ENCODE data around the gene TBL1XR1. TPM values are rescaled to one million over a fixed set of nuclear protein-coding genes. Genes with fewer than 3 reads are reported as not detected.

Gene TBL1XR1
- total RNA-seq, 3 donors from 2014 or later, result 141 to 161 (median 154) TPM

GRCh38 chr3:177053107-177053506 is 144.2 kb downstream of the TBL1XR1 start:
- ATAC-seq, result no peak

GRCh38 chr3:177051411-177051810 is 145.9 kb downstream of the TBL1XR1 start:
- no peaks in the 10 kb centered on the region for H3K27me3 Mint-ChIP-seq (ENCODE audit: low read depth)
- peaks cover 32% of the 10 kb centered on the region for H3K36me3 Mint-ChIP-seq (ENCODE audit: insufficient read depth)
- no peak for DNase-seq
- ATAC-seq, result no peak
- H3K4me3 Mint-ChIP-seq, result no peak overlapping the region
- H3K4me1 Mint-ChIP-seq (ENCODE audit: low read depth), result peaks cover 17% of the 10 kb centered on the region
- H3K9me3 Mint-ChIP-seq, result no peaks in the 10 kb centered on the region

More at GRCh38 chr3:177053107-177053506, 144.2 kb downstream of the TBL1XR1 start:
- no peak for DNase-seq
- Mint-ChIP-seq H3K27me3 (ENCODE audit: low read depth) (no peaks in the 10 kb centered on the region), H3K4me1 (ENCODE audit: low read depth) (peaks cover 17% of the 10 kb centered on the region), H3K4me3 (no peak overlapping the region), H3K36me3 (ENCODE audit: insufficient read depth) (peaks cover 24% of the 10 kb centered on the region), H3K9me3 (no peaks in the 10 kb centered on the region)

GRCh38 chr3:177050501-177051237 is 146.6 kb downstream of the TBL1XR1 start:
- H3K4me1 Mint-ChIP-seq (ENCODE audit: low read depth), result peaks cover 17% of the 10 kb centered on the region
- H3K4me3 Mint-ChIP-seq, result no peak overlapping the region
- no peaks in the 10 kb centered on the region for H3K27me3 Mint-ChIP-seq (ENCODE audit: low read depth)
- no peak for DNase-seq
- peaks cover 37% of the 10 kb centered on the region for H3K36me3 Mint-ChIP-seq (ENCODE audit: insufficient read depth)
- H3K9me3 Mint-ChIP-seq, result no peaks in the 10 kb centered on the region
- ATAC-seq, result peak; percentile 58 to 67

GRCh38 chr3:177045767-177046166 is 151.5 kb downstream of the TBL1XR1 start:
- no peak for DNase-seq

GRCh38 chr3:177045222-177045621 is 152.1 kb downstream of the TBL1XR1 start:
- Mint-ChIP-seq H3K9me3 (no peaks in the 10 kb centered on the region), H3K36me3 (ENCODE audit: insufficient read depth) (peaks cover 68% of the 10 kb centered on the region), H3K27me3 (ENCODE audit: low read depth) (no peaks in the 10 kb centered on the region), H3K4me1 (ENCODE audit: low read depth) (peaks cover 20% of the 10 kb centered on the region), H3K4me3 (no peak overlapping the region)
- ATAC-seq, result no peak
- no peak for DNase-seq

More at GRCh38 chr3:177045767-177046166, 151.5 kb downstream of the TBL1XR1 start:
- H3K4me1 Mint-ChIP-seq (ENCODE audit: low read depth), result peaks cover 20% of the 10 kb centered on the region
- H3K9me3 Mint-ChIP-seq, result no peaks in the 10 kb centered on the region
- H3K27me3 Mint-ChIP-seq (ENCODE audit: low read depth), result no peaks in the 10 kb centered on the region
- ATAC-seq, result no peak
- peaks cover 65% of the 10 kb centered on the region for H3K36me3 Mint-ChIP-seq (ENCODE audit: insufficient read depth)
- H3K4me3 Mint-ChIP-seq, result no peak overlapping the region

GRCh38 chr3:177041730-177042551 is 155.3 kb downstream of the TBL1XR1 start:
- DNase-seq, result no peak
- ATAC-seq, result peak in 1 of 2 donors; percentile 35
- Mint-ChIP-seq H3K36me3 (ENCODE audit: insufficient read depth) (peaks cover 68% of the 10 kb centered on the region), H3K9me3 (no peaks in the 10 kb centered on the region), H3K4me1 (ENCODE audit: low read depth) (peaks cover 28% of the 10 kb centered on the region), H3K27me3 (ENCODE audit: low read depth) (no peaks in the 10 kb centered on the region), H3K4me3 (no peak overlapping the region)

GRCh38 chr3:177041021-177041729 is 156.1 kb downstream of the TBL1XR1 start:
- Mint-ChIP-seq H3K36me3 (ENCODE audit: insufficient read depth) (peaks cover 68% of the 10 kb centered on the region), H3K4me3 (no peak overlapping the region), H3K9me3 (no peaks in the 10 kb centered on the region), H3K4me1 (ENCODE audit: low read depth) (peaks cover 31% of the 10 kb centered on the region), H3K27me3 (ENCODE audit: low read depth) (no peaks in the 10 kb centered on the region)
- ATAC-seq, result no peak
- no peak for DNase-seq

- ATAC-seq (no peak), DNase-seq (no peak)
- Mint-ChIP-seq H3K4me1 (ENCODE audit: low read depth) (peaks cover 32% of the 10 kb centered on the region), H3K4me3 (no peak overlapping the region), H3K9me3 (no peaks in the 10 kb centered on the region), H3K36me3 (ENCODE audit: insufficient read depth) (peaks cover 72% of the 10 kb centered on the region), H3K27me3 (ENCODE audit: low read depth) (no peaks in the 10 kb centered on the region)
Measured at GRCh38 chr3:177039490-177040274, 157.6 kb downstream of the TBL1XR1 start.

GRCh38 chr3:177037241-177037640 is 160.0 kb downstream of the TBL1XR1 start:
- peak in 1 of 2 donors; percentile 48 for ATAC-seq
- peak; percentile 27 for DNase-seq
- H3K9me3 Mint-ChIP-seq, result no peaks in the 10 kb centered on the region
- H3K4me1 Mint-ChIP-seq (ENCODE audit: low read depth), result peaks cover 25% of the 10 kb centered on the region
- H3K4me3 Mint-ChIP-seq, result no peak overlapping the region
- peaks cover 59% of the 10 kb centered on the region for H3K36me3 Mint-ChIP-seq (ENCODE audit: insufficient read depth)
- no peaks in the 10 kb centered on the region for H3K27me3 Mint-ChIP-seq (ENCODE audit: low read depth)

GRCh38 chr3:177035676-177036075 is 161.6 kb downstream of the TBL1XR1 start:
- DNase-seq (no peak), ATAC-seq (no peak)
- Mint-ChIP-seq H3K9me3 (no peaks in the 10 kb centered on the region), H3K4me3 (no peak overlapping the region), H3K36me3 (ENCODE audit: insufficient read depth) (peaks cover 55% of the 10 kb centered on the region), H3K27me3 (ENCODE audit: low read depth) (no peaks in the 10 kb centered on the region), H3K4me1 (ENCODE audit: low read depth) (peaks cover 14% of the 10 kb centered on the region)

GRCh38 chr3:177034832-177035475 is 162.3 kb downstream of the TBL1XR1 start:
- no peaks in the 10 kb centered on the region for H3K27me3 Mint-ChIP-seq (ENCODE audit: low read depth)
- H3K36me3 Mint-ChIP-seq (ENCODE audit: insufficient read depth), result peaks cover 52% of the 10 kb centered on the region
- no peak for DNase-seq
- H3K4me1 Mint-ChIP-seq (ENCODE audit: low read depth), result peaks cover 12% of the 10 kb centered on the region
- H3K4me3 Mint-ChIP-seq, result no peak overlapping the region
- H3K9me3 Mint-ChIP-seq, result no peaks in the 10 kb centered on the region
- no peak for ATAC-seq

- Mint-ChIP-seq H3K4me1 (ENCODE audit: low read depth) (no peaks in the 10 kb centered on the region), H3K4me3 (no peak overlapping the region), H3K36me3 (ENCODE audit: insufficient read depth) (peaks cover 50% of the 10 kb centered on the region), H3K9me3 (no peaks in the 10 kb centered on the region), H3K27me3 (ENCODE audit: low read depth) (no peaks in the 10 kb centered on the region)
- ATAC-seq (no peak), DNase-seq (no peak)
Measured at GRCh38 chr3:177026505-177027277, 170.6 kb downstream of the TBL1XR1 start.

GRCh38 chr3:177015881-177016280 is 181.4 kb downstream of the TBL1XR1 start:
- DNase-seq, result no peak
- Mint-ChIP-seq H3K27me3 (ENCODE audit: low read depth) (no peaks in the 10 kb centered on the region), H3K4me1 (ENCODE audit: low read depth) (no peaks in the 10 kb centered on the region), H3K9me3 (no peaks in the 10 kb centered on the region), H3K4me3 (no peak overlapping the region), H3K36me3 (ENCODE audit: insufficient read depth) (peaks cover 11% of the 10 kb centered on the region)
- no peak for ATAC-seq

All from activated T-cell treated with anti-CD3 and anti-CD28 coated beads, Interleukin-2, amount 50 U/mL, for 4 hours (primary cell).